HEK293T (cell line): ENCODE data around the gene PDIA6.

Experiments
- ELF4 ChIP-seq: fragments of 450-650 bp; IDR thresholded peaks from 2 replicates; pipeline ENCODE4 v1.6.1; 2017; ENCODE audit warnings: antibody characterized with exemption
- FOXA1 ChIP-seq: fragments of 450-650 bp; IDR thresholded peaks from 2 replicates; pipeline ENCODE4 v1.6.1; 2016; ENCODE audit warnings: mild to moderate bottlenecking
- L3MBTL2 ChIP-seq: fragments of 450-650 bp; conservative IDR thresholded peaks from 2 replicates; pipeline ENCODE4 v1.6.1; 2016; ENCODE audit warnings: mild to moderate bottlenecking
- SUZ12 ChIP-seq: fragments of 450-650 bp; IDR thresholded peaks from 2 replicates; pipeline ENCODE4 v1.6.1; 2016; ENCODE audit warnings: mild to moderate bottlenecking
- ZNF384 ChIP-seq: fragments of 450-650 bp; IDR thresholded peaks from 2 replicates; pipeline ENCODE4 v1.6.1; 2016

DNA sequence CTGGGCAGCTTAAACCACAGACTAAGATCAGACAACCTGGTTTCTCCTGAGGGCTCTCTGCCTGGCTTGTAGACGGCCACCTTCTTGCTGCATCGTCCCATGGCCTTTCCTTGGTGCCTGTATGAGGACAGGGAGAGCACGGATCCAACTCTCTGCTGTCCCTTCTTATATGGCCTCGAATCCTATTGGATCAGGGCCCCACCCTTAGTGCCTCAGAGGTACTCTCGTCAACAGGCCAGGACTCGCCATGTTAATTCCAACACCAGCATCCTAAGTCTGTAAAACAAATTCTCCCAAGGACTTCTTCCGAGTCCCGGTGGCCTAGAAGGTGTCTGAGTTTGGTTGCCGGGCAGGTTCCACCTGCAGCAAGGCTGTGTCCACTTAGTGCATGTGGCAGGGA is 51.0 kb downstream of the PDIA6 start:
- TF ChIP-seq ELF4 (no peak), FOXA1 (no peak), L3MBTL2 (no peak), ZNF384 (no peak), SUZ12 (no peak)
